Sciatic nerve (tissue), 2 donors: ENCODE measurements around the gene ACSM4. TPM values are rescaled to one million over a fixed set of nuclear protein-coding genes. Genes with fewer than 3 reads are reported as not detected.
"Not testable (repeated sequence)": the region's sequence is repeated elsewhere in the genome, so short reads cannot be mapped to it uniquely, and the experiment has no call there.

Source experiments
- ATAC-seq: fragments of 200-7000 bp; cut with Tn5 transposase; one replicate; pipeline ENCODE4 v1.9.1; 2020; ENCODE audit warnings: mild to moderate bottlenecking, moderate library complexity
- DNase-seq: peaks from one replicate; pipeline ENCODE4 v3.0.0-alpha.2; 2020; ENCODE audit warnings: low spot score
- intact Hi-C: fragments of 100-400 bp; cut with DNase I; formaldehyde crosslinking; loops from one replicate; pipeline ENCODE4 v1.14.2; 2022
- total RNA-seq: library from RNA; stranded (reverse); fragmentation: NEBNext Ultra II Directional; extraction: Animal tissue kit (Norgen Biotek cat#: 25700); gene quantifications from one replicate; pipeline ENCODE4 v1.2.1, GENCODE V29; 2021
- donor health status: DM: no; HTN: no; CAD: no.
- donor health status: DM: no; HTN: no; CAD: no.

The ACSM4 gene
- not detected for total RNA-seq

GRCh38 chr12:7303772-7304171 is at the start of gene ACSM4:
Gene ACSM4, plus strand, starts transcription at chr12:7304072. Its CDS starts 260 bp downstream, at chr12:7304332.
- intact Hi-C loops = no loop called here
- no peak for DNase-seq
- ATAC-seq = no peak

GRCh38 chr12:7259060-7259459 is 44.8 kb upstream of the ACSM4 start:
- intact Hi-C loops = no loop called here
- DNase-seq (no peak), ATAC-seq (no peak)

- no peak for ATAC-seq
- no peak for DNase-seq
- intact Hi-C loops = no loop called here
Measured at GRCh38 chr12:7264538-7264937, 39.3 kb upstream of the ACSM4 start.

GRCh38 chr12:7265251-7265650 is 38.6 kb upstream of the ACSM4 start:
- intact Hi-C loops = no loop called here
- DNase-seq (no peak), ATAC-seq (no peak)

GRCh38 chr12:7269273-7269672 is 34.6 kb upstream of the ACSM4 start:
- DNase-seq (no peak), ATAC-seq (no peak)
- intact Hi-C loops = no loop called here

- intact Hi-C loops = no loop called here
- DNase-seq (no peak), ATAC-seq (no peak)
Measured at GRCh38 chr12:7271893-7272514, 31.9 kb upstream of the ACSM4 start.

GRCh38 chr12:7275482-7275881 is 28.4 kb upstream of the ACSM4 start:
- DNase-seq, ATAC-seq, intact Hi-C loops: not testable (repeated sequence)

GRCh38 chr12:7282844-7283243 is 21.0 kb upstream of the ACSM4 start:
- DNase-seq (no peak), ATAC-seq (no peak)
- intact Hi-C loops = no loop called here

- ATAC-seq (no peak), DNase-seq (no peak)
- intact Hi-C loops = no loop called here
Measured at GRCh38 chr12:7289743-7290142, 14.1 kb upstream of the ACSM4 start.

- ATAC-seq = not testable (repeated sequence)
Measured at GRCh38 chr12:7290588-7290987, 13.3 kb upstream of the ACSM4 start.

GRCh38 chr12:7292300-7292699 is 11.6 kb upstream of the ACSM4 start:
- no peak for DNase-seq
- no peak for ATAC-seq
- intact Hi-C loops = no loop called here

More at GRCh38 chr12:7290588-7290987, 13.3 kb upstream of the ACSM4 start:
- DNase-seq, intact Hi-C loops: not testable (repeated sequence)

- no peak for DNase-seq
- intact Hi-C loops = no loop called here
- ATAC-seq = no peak
Measured at GRCh38 chr12:7293670-7294069, 10.2 kb upstream of the ACSM4 start.

GRCh38 chr12:7295529-7295928 is 8.3 kb upstream of the ACSM4 start:
- ATAC-seq = no peak

GRCh38 chr12:7297865-7298264 is 6.0 kb upstream of the ACSM4 start:
- intact Hi-C loops = no loop called here
- DNase-seq (no peak), ATAC-seq (no peak)

More at GRCh38 chr12:7295529-7295928, 8.3 kb upstream of the ACSM4 start:
- intact Hi-C loops = no loop called here
- DNase-seq = no peak

GRCh38 chr12:7302266-7302986 is 1.4 kb upstream of the ACSM4 start:
- DNase-seq = no peak
- ATAC-seq = no peak
- intact Hi-C loops = no loop called here

GRCh38 chr12:7303230-7303629 is 642 bp upstream of the ACSM4 start:
- intact Hi-C loops = no loop called here
- ATAC-seq = no peak
- DNase-seq = no peak

- intact Hi-C loops = no loop called here
- no peak for ATAC-seq
- DNase-seq = no peak
Measured at GRCh38 chr12:7304456-7304855, 584 bp downstream of the ACSM4 start.

- ATAC-seq (no peak), DNase-seq (no peak)
- intact Hi-C loops = no loop called here
Measured at GRCh38 chr12:7310070-7310469, 6.2 kb downstream of the ACSM4 start.

GRCh38 chr12:7319930-7320329 is 16.1 kb downstream of the ACSM4 start:
- no peak for DNase-seq
- no peak for ATAC-seq
- intact Hi-C loops = no loop called here

GRCh38 chr12:7321624-7322023 is 17.8 kb downstream of the ACSM4 start:
- intact Hi-C loops = no loop called here
- DNase-seq (no peak), ATAC-seq (no peak)

- DNase-seq (no peak), ATAC-seq (no peak)
- intact Hi-C loops = no loop called here
Measured at GRCh38 chr12:7322599-7322998, 18.7 kb downstream of the ACSM4 start.
